ENCODE results near the gene ST8SIA2.
"Not testable (repeated sequence)": the region's sequence is repeated elsewhere in the genome, so short reads cannot be mapped to it uniquely, and the experiment has no call there.

ST8SIA2 gene

GRCh38 chr15:92443381-92443780 lies 49.7 kb downstream of the ST8SIA2 start:
- no peak for DNase-seq (ENCODE audit: low read depth)

GRCh38 chr15:92444631-92445030 lies 51.0 kb downstream of the ST8SIA2 start:
- no peak for DNase-seq (ENCODE audit: low read depth)

GRCh38 chr15:92448370-92448769 lies 54.7 kb downstream of the ST8SIA2 start:
- no peak for DNase-seq (ENCODE audit: low read depth)

- peak; percentile 11 for DNase-seq (ENCODE audit: low read depth)
Measured at GRCh38 chr15:92449476-92449875, 55.8 kb downstream of the ST8SIA2 start.

GRCh38 chr15:92451225-92451825 lies 57.6 kb downstream of the ST8SIA2 start:
- peak; percentile 9 for DNase-seq (ENCODE audit: low read depth)

- no peak for DNase-seq (ENCODE audit: low read depth)
Measured at GRCh38 chr15:92452143-92452542, 58.5 kb downstream of the ST8SIA2 start.

- no peak for DNase-seq (ENCODE audit: low read depth)
Measured at GRCh38 chr15:92453607-92454006, 59.9 kb downstream of the ST8SIA2 start.

GRCh38 chr15:92454555-92455105 lies 60.9 kb downstream of the ST8SIA2 start:
- DNase-seq (ENCODE audit: low read depth) = no peak

GRCh38 chr15:92455271-92455670 lies 61.6 kb downstream of the ST8SIA2 start:
- DNase-seq (ENCODE audit: low read depth) = no peak

- no peak for DNase-seq (ENCODE audit: low read depth)
Measured at GRCh38 chr15:92457471-92458041, 63.9 kb downstream of the ST8SIA2 start.

GRCh38 chr15:92460023-92460422 lies 66.3 kb downstream of the ST8SIA2 start:
- no peak for DNase-seq (ENCODE audit: low read depth)

- DNase-seq (ENCODE audit: low read depth) = no peak
Measured at GRCh38 chr15:92462424-92463125, 68.9 kb downstream of the ST8SIA2 start.

- DNase-seq (ENCODE audit: low read depth) = no peak
Measured at GRCh38 chr15:92463352-92463751, 69.7 kb downstream of the ST8SIA2 start.

GRCh38 chr15:92463826-92464225 lies 70.1 kb downstream of the ST8SIA2 start:
- DNase-seq (ENCODE audit: low read depth) = no peak

GRCh38 chr15:92466834-92467233 lies 73.2 kb downstream of the ST8SIA2 start:
- no peak for DNase-seq (ENCODE audit: low read depth)

- DNase-seq (ENCODE audit: low read depth) = no peak
Measured at GRCh38 chr15:92467245-92467644, 73.6 kb downstream of the ST8SIA2 start.

GRCh38 chr15:92468991-92469390 lies 75.3 kb downstream of the ST8SIA2 start:
- DNase-seq (ENCODE audit: low read depth) = no peak

GRCh38 chr15:92471288-92471687 lies 77.6 kb downstream of the ST8SIA2 start:
- DNase-seq (ENCODE audit: low read depth) = no peak

GRCh38 chr15:92473756-92474155 lies 80.1 kb downstream of the ST8SIA2 start:
- DNase-seq (ENCODE audit: low read depth) = no peak

- not testable (repeated sequence) for DNase-seq (ENCODE audit: low read depth)
Measured at GRCh38 chr15:92479730-92480129, 86.0 kb downstream of the ST8SIA2 start.

GRCh38 chr15:92480361-92480760 lies 86.7 kb downstream of the ST8SIA2 start:
- DNase-seq (ENCODE audit: low read depth) = no peak

- no peak for DNase-seq (ENCODE audit: low read depth)
Measured at GRCh38 chr15:92485441-92485840, 91.8 kb downstream of the ST8SIA2 start.

- no peak for DNase-seq (ENCODE audit: low read depth)
Measured at GRCh38 chr15:92492551-92493115, 99.0 kb downstream of the ST8SIA2 start.

Data from HS-5 (cell line).